HG03175 (cell line): ENCODE results near the gene RUBCNL.

Experiments used
- ATAC-seq: cut with Tn5 transposase; IDR thresholded peaks from one replicate; pipeline ENCODE4 v1.9.1; 2021; ENCODE audit warnings: mild to moderate bottlenecking, moderate library complexity; ENCODE audit not compliant: unreplicated experiment

Gene RUBCNL

DNA sequence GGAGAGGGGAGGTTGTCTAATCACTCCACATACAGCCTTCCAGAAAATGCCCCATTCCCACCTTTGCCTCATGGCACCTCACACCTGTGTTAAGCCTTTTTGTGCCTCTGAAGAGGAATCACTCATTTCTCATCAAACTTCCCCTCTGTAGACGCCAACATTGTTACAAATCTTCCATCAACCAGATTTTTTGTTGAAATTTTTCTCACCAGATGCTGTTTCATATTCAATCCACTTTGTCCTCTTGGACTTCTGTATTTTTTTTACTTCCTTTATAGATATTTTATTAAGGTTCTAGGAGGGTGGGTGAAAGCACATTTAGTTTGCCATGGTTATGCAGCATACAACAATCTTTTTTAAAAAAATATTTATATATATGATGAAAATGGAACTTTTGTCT, 74.0 kb downstream of the RUBCNL start:
- ATAC-seq = no peak

DNA sequence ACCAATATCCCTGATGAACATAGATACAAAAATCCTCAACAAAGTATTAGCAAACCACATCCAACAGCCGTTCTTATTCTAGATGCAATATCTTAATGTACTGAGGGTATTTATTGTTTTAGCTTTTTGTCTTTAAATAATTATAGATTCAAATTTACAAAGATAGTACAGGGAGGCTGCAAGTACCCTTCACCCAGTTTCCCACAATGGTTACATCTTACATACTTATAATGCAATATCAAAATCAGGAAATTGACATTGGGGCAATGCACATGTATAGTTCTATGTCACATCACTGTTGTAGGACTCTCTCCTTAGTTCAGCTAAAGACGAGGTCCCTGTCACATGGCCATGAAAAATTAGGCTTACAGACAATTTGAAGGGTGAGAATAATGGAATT, 75.8 kb downstream of the RUBCNL start:
- ATAC-seq = no peak

DNA sequence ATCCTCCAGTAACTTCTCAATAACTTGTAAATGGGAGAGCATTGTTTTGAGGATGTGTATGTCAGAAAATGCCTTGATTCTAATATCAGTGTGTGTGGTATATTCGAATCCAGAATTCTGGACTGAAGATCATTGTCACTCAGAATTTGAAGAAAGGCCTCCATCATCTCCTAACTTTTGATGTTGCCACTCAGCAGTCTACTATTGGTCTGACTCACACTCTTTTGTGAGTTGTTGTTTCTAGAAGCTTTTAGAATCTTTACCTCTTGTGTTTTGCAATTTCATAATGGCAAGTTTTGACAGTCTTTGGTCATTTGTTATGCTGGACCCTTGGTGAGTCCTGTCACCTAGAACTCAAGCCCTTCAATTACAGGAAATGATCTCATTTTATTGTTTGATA, 77.0 kb downstream of the RUBCNL start:
- ATAC-seq = no peak

DNA sequence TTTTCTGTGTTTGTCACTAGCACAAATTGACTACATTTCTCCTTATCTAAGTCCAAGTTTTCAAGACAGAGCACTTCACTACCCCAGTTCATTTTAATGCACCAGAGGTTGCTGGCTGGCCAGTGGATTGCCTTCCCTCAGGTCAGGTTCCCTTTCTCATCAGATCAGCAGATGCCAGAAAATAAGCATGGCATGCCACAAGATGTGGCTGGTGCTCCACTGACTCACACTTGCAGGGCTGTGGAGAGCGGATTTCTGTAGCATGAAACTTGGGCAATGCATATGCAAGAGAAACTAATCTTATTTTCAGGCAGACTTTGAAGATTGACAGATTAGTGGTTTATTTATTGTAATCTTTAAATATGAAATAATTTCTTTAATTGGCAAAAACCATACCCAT, 79.5 kb downstream of the RUBCNL start:
- no peak for ATAC-seq

DNA sequence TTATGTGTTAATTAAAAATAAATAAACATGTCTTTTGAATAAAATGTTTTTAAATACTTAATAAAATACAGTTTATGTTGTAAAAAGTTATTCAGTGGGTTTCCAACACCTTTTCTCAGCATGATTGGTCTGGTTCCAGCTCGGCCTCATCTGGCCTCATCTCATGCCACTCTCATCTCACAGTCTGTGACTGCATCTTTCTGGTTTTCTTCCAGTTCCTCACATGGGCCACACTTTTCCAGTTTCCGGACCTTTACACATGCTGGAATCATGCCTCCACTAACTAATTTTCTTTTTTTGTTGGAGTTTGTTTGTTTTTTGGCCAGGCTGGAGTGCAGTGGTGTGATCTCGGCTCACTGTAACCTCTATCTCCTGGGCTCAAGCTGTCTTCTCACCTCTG, 82.5 kb downstream of the RUBCNL start:
- no peak for ATAC-seq

DNA sequence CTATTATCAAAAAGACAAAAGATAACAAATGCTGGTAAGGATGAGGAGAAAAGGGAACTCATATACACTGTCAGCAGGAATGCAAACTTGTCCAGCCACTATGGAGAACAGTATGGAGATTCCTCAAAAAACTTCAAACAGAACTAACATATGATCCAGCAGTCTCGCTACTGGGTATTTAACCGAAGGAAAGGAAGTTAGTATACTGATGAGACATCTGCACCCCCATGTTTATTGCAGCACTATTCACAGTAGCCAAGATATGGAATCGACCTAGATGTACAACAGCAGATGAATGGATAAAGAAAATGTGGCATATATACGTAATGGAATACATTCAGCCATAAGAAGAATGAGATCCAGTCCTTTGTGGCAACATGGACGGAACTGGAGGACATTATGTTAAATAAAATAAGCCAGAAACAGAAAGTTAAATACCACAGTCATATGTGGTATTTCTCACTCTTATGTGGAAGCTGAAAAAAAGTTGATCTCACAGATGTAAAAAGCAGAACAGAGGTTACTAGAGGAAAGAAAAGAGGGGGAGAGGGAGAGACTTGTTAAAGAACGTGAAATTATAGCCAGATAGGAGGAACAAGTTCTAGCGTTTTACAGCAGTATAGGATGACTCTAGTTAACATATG, 83.2 kb downstream of the RUBCNL start:
- no peak for ATAC-seq

DNA sequence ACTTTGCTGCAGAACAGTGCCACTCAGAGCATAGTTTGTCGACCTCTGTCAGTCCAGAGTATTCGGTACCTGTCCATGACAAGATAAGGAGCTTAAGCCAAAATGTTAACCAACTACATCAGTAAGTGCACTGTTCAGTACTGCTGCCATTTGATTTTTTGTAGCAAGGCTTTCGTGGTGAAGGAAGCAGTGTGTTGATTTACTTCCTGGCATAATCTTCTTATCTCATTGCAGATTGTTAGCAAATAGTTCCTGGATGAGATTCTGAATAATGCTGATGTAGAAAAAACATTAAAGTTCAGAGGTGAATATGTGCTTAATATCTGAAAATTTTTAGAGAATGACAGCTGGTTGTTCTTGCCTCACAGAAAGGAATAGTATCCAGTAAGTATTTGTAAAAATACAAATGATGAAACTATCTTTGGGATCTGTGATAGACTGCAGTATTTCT, 89.7 kb downstream of the RUBCNL start:
- no peak for ATAC-seq

DNA sequence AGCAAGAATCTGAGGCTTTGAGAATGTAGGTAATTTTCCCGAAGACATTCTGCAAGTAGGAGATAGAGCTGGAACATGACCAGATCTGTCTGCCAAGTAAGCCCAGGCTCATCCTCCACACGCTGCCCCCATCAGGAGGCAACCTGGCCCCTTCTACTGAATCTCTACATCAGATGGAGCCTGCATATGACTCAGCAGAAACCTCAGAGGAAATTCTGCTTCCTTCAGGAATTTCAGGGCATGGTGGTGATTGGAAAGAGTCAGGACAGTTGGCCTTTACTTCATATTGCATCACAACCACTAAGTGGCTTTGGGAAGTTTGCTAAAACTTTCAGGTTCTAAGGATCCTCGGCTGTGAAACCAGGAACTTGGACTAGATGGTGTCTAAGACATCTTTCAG, 90.1 kb downstream of the RUBCNL start:
- ATAC-seq = no peak

DNA sequence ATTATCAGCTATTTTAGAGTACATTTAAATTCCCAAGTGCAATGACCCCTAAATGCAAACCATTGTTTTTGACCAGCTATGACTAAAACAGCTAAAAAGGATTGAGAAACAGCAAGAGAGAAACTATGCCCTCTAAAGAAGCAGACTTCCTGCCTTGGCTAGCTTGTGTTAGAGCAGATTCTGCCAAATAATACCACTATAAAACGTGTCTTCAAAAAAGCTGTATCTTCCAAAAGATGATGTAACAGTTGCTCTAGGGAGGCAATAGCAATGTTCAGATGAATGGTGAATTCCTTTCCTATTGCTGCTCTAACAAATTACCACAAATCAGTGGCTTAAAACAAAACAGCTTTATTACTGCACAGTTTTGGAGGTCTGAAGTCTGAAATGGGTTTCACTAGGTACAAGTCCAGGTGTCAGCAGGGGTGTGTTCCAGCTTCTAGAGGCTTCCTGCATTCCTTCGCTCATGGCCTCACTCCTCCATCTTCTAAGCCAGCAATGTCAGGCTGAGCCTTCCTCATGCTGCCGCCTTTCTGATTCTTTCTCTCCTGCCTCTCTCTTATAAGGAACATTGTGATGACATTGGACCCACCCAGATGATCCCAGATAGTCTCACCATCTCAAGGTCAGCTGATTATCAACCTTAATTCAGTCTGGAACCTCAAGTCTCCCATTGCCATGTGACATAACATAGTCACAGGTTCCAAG, 90.8 kb downstream of the RUBCNL start:
- ATAC-seq = peak; percentile 31

DNA sequence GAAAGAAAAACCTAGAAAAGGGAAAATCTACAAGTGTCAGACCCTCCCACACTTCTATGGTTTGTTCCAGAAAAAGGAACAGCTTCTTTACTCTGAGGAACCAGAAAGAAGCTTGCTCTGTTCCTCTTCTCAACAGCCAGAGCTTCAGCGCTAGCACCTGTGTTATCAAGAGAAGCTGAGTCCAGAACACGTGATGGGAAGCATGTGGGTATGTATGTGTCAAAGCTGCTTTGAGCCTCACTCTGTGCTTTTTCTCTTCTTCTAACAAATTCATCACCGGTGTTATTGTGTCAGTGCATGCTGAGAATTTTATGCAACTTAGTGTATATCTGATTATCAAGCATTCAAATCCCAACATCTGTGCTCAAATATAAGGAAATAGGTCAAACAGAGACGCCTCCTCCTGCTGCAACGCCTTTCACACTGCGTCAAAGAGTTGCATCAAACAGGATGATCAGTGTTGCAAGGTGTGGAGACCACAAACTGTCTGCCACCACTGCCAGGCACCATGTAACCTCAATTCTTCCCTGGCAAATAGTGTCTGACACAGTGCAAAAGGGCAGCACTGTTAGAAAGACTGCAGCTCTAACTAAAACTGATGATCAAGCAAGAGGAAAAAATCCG, 91.4 kb downstream of the RUBCNL start:
- ATAC-seq = peak; percentile 59

DNA sequence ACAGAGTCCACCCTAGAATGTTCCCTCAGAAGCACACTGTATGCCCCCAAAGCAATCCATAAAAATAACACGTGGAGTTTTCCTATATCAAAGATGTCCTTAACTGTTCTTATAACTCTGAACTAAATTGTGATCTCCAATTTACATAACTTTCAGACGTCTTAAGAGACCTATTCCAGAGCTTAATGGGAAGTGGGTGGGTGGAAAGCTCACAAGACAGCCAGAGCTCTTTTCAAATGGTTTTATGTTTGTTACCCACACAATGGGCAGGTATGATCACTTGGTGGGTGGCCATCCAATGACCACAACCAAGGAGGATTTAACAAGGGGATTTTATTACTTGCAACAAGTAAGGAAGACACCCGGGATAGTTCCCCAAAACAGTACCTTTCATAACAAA, 93.6 kb downstream of the RUBCNL start:
- ATAC-seq = no peak
